Fibroblast of lung (primary cell): ENCODE results near the gene SLC66A2.

ENCODE experiments used
- EZH2 ChIP-seq: IDR thresholded peaks from 2 replicates; pipeline ENCODE4 v1.5.1; 2012; ENCODE audit warnings: low read length, control low read depth, mild to moderate bottlenecking; ENCODE audit errors: missing control alignments
- TF ChIP-seq, protein P1 (sequence below), 2 donors: IDR thresholded peaks in 1 of 2; conservative IDR thresholded peaks in 1 of 2; 1 replicate in 1 of 2; 2 replicates in 1 of 2; pipeline ENCODE4 v1.5.1; 2011 to 2012; ENCODE audit warnings: low read length in 2 of 2, control low read depth in 1 of 2, inconsistent platforms in 1 of 2, low read depth in 1 of 2, mild to moderate bottlenecking in 1 of 2

DNA sequence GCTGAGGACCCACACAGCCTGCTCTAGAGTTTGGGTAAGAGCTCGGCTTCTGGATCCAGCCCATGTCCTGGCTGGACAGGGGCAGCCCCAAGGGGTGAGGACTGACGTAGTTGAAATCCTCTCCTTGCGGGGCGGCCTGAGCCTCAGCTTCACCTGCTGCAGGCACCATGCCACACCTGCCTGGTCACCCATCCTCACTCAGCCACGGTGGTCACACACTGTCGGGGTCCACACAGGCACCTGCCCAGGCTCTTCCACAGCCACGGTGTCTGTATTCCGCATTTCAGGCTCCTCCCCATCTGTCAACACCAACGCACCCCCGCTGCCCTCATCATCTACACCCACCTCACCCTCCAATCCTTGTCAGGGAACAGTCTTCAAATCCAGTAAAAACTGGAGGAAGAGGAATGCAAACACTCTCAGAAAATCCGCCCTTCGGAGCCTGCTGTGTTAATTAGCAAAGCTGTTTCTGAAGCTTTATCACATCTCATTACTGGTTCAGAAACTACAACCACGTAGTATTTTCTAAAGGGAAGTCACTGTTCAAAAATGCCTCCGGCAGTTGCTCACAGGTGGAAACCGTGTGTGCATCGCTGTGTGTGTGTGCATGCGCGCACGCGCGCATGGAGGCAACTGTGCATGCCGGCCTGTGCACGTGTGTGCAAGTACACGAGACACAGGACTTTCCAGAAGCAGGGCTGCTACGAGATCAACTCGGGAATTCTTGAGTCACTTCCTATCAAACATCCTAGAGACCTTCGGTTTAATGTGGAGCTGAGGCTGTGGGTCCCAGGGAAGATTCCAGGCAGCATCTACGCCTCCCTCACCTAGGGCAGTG lies 38.2 kb downstream of the SLC66A2 start:
- TF ChIP-seq, protein P1, sequence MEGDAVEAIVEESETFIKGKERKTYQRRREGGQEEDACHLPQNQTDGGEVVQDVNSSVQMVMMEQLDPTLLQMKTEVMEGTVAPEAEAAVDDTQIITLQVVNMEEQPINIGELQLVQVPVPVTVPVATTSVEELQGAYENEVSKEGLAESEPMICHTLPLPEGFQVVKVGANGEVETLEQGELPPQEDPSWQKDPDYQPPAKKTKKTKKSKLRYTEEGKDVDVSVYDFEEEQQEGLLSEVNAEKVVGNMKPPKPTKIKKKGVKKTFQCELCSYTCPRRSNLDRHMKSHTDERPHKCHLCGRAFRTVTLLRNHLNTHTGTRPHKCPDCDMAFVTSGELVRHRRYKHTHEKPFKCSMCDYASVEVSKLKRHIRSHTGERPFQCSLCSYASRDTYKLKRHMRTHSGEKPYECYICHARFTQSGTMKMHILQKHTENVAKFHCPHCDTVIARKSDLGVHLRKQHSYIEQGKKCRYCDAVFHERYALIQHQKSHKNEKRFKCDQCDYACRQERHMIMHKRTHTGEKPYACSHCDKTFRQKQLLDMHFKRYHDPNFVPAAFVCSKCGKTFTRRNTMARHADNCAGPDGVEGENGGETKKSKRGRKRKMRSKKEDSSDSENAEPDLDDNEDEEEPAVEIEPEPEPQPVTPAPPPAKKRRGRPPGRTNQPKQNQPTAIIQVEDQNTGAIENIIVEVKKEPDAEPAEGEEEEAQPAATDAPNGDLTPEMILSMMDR (conservative IDR thresholded peaks at IDR 0.05 in 1 of 2, IDR thresholded peaks at IDR 0.05 in 1 of 2; ENCODE audit: low read depth in 1 of 2, low read length in 2 of 2) = no peak
- TF ChIP-seq EZH2 = no peak
